ENCODE measurements around the gene PFKFB3. TPM values are rescaled to one million over a fixed set of nuclear protein-coding genes. Genes with fewer than 3 reads are reported as not detected.

PFKFB3 gene
- total RNA-seq, 2 donors from 2014 or later, result 31.2 to 34.5 TPM

GRCh38 chr10:6221192-6221940, 18.6 kb downstream of the PFKFB3 start:
- no peaks in the 10 kb centered on the region for H3K27me3 Mint-ChIP-seq (ENCODE audit: insufficient read depth)
- Histone ChIP-seq H3K4me3 (ENCODE audit: low read length) (no peak overlapping the region), H3K9ac (ENCODE audit: extremely low read depth, low read length, poor library complexity, severe bottlenecking) (no peak overlapping the region), H3K4me1 (ENCODE audit: control insufficient read depth, insufficient read depth, low read length) (no peaks in the 10 kb centered on the region), H3K27ac (ENCODE audit: low read depth, low read length) (no peak overlapping the region), H3K9me3 (ENCODE audit: control insufficient read depth, low read length) (no peaks in the 10 kb centered on the region), H3K36me3 (ENCODE audit: control insufficient read depth, insufficient read depth, low read length) (peaks cover 87% of the 10 kb centered on the region), H3K27me3 (ENCODE audit: control insufficient read depth, insufficient read depth, low read length, poor library complexity, severe bottlenecking) (no peaks in the 10 kb centered on the region)
- peaks cover 76% of the 10 kb centered on the region for H3K36me3 Mint-ChIP-seq (ENCODE audit: low read depth)
- H3K27ac Mint-ChIP-seq, result no peak overlapping the region
- H3K9me3 Mint-ChIP-seq, result no peaks in the 10 kb centered on the region
- DNase-seq, result no peak
- 95 to 96% methylated on average over 14 to 30 of the region's 30 CpGs for WGBS, 2 experiments (ENCODE audit: insufficient coverage in 1 of 2, insufficient read length in 1 of 2)
- TF ChIP-seq CTCF (conservative IDR thresholded peaks at IDR 0.05), result no peak
- no peak overlapping the region for H3K4me3 Mint-ChIP-seq
- H3K4me1 Mint-ChIP-seq, result no peaks in the 10 kb centered on the region

- 95% methylated on average over 13 to 21 of the region's 21 CpGs for WGBS, 2 experiments (ENCODE audit: insufficient coverage in 1 of 2, insufficient read length in 1 of 2)
- peaks cover 84% of the 10 kb centered on the region for H3K36me3 ChIP-seq (ENCODE audit: control insufficient read depth, insufficient read depth, low read length)
- H3K36me3 Mint-ChIP-seq (ENCODE audit: low read depth), result peaks cover 74% of the 10 kb centered on the region
Observed at GRCh38 chr10:6221971-6222751, 19.4 kb downstream of the PFKFB3 start.

DNA sequence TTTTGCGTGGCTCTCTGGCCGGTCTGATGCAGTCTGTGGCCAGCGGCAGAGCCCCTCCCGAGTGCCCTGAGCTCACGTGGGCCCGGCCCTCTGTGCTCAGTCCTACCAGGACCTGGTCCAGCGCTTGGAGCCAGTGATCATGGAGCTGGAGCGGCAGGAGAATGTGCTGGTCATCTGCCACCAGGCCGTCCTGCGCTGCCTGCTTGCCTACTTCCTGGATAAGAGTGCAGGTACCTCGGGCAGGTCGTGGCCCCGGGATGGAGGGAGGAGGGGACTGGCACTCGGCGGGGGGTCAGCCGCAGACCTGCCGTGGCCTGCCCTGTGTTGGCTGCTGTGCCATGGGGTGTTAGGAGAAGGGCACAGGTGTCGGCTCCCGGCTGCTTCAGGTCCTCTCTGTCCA, 20.0 kb downstream of the PFKFB3 start:
- Mint-ChIP-seq H3K27ac (peak overlapping the region; percentile 21), H3K4me1 (no peaks in the 10 kb centered on the region), H3K27me3 (ENCODE audit: insufficient read depth) (no peaks in the 10 kb centered on the region), H3K9me3 (no peaks in the 10 kb centered on the region), H3K4me3 (no peak overlapping the region), H3K36me3 (ENCODE audit: low read depth) (peaks cover 75% of the 10 kb centered on the region)
- WGBS, 2 experiments (ENCODE audit: insufficient coverage in 1 of 2, insufficient read length in 1 of 2), result 95 to 97% methylated on average over 12 to 19 of the region's 19 CpGs
- Histone ChIP-seq H3K9me3 (ENCODE audit: control insufficient read depth, low read length) (no peaks in the 10 kb centered on the region), H3K4me3 (ENCODE audit: low read length) (no peak overlapping the region), H3K27me3 (ENCODE audit: control insufficient read depth, insufficient read depth, low read length, poor library complexity, severe bottlenecking) (no peaks in the 10 kb centered on the region), H3K9ac (ENCODE audit: extremely low read depth, low read length, poor library complexity, severe bottlenecking) (no peak overlapping the region), H3K36me3 (ENCODE audit: control insufficient read depth, insufficient read depth, low read length) (peaks cover 84% of the 10 kb centered on the region), H3K4me1 (ENCODE audit: control insufficient read depth, insufficient read depth, low read length) (no peaks in the 10 kb centered on the region), H3K27ac (ENCODE audit: low read depth, low read length) (peak overlapping the region; percentile 11)
- no peak for TF ChIP-seq CTCF (conservative IDR thresholded peaks at IDR 0.05)
- DNase-seq, result no peak

More at GRCh38 chr10:6221971-6222751, 19.4 kb downstream of the PFKFB3 start:
- no peaks in the 10 kb centered on the region for H3K4me1 Mint-ChIP-seq
- no peaks in the 10 kb centered on the region for H3K9me3 Mint-ChIP-seq
- no peak for TF ChIP-seq CTCF (conservative IDR thresholded peaks at IDR 0.05)
- Histone ChIP-seq H3K4me1 (ENCODE audit: control insufficient read depth, insufficient read depth, low read length) (no peaks in the 10 kb centered on the region), H3K4me3 (ENCODE audit: low read length) (no peak overlapping the region), H3K27ac (ENCODE audit: low read depth, low read length) (peak overlapping the region; percentile 11), H3K9me3 (ENCODE audit: control insufficient read depth, low read length) (no peaks in the 10 kb centered on the region), H3K27me3 (ENCODE audit: control insufficient read depth, insufficient read depth, low read length, poor library complexity, severe bottlenecking) (no peaks in the 10 kb centered on the region), H3K9ac (ENCODE audit: extremely low read depth, low read length, poor library complexity, severe bottlenecking) (no peak overlapping the region)
- H3K27me3 Mint-ChIP-seq (ENCODE audit: insufficient read depth), result no peaks in the 10 kb centered on the region
- DNase-seq, result no peak
- peak overlapping the region; percentile 21 for H3K27ac Mint-ChIP-seq
- H3K4me3 Mint-ChIP-seq, result no peak overlapping the region
